Heart left ventricle (tissue), 13 donors: ENCODE measurements around the gene TIMD4.

Source experiments
- POLR2A ChIP-seq, 2 donors: fragments of 450-650 bp; IDR thresholded peaks; one replicate each; pipeline ENCODE4 v1.6.1; 2017; ENCODE audit warnings: antibody characterized with exemption in 2 of 2, mild to moderate bottlenecking in 2 of 2, moderate library complexity in 2 of 2
- TF ChIP-seq, protein P1 (sequence below), 12 donors: fragments of 200-600 bp; sonication (generic) in 4 of 12; IDR thresholded peaks; one replicate each; pipeline versions ENCODE4 v1.5.0 to v1.8.0; 2018 to 2022; ENCODE audit warnings: antibody characterized with exemption in 12 of 12, mild to moderate bottlenecking in 5 of 12
- donor health status: ischemic (EF 13 %, LVEDD 7.1; RV severe dilation, severe dysfunction).
- donor health status: DM: no; HTN: yes; CAD: no.
- donor health status: DM: no; HTN: no; CAD: no.
- donor health status: ischemic (EF 25% LVEDD 6.9; RV normal size, moderate dysfunction).
- donor health status: ischemic (EF 25% LVEDD 5.7; RV mildly dilated, moderate dysfunction).
- donor health status: ischemic (EF 35%, LVEDD 5.7; RV mildly dilated, moderate dysfunction).
- donor health status: nonischemic (EF 11% LVEDD 7.7; RV severe dilation, severe dysfunction).
- donor health status: DM: yes; HTN: yes; CAD: no.
- donor health status: PGD.
- donor health status: ischemic (EF 29% LVEDD 5.4; RV normal size, mild dysfunction).
- donor health status: nonischemic (EF 23%, LVEDD 6.1; RV moderate dilation, normal function).

DNA sequence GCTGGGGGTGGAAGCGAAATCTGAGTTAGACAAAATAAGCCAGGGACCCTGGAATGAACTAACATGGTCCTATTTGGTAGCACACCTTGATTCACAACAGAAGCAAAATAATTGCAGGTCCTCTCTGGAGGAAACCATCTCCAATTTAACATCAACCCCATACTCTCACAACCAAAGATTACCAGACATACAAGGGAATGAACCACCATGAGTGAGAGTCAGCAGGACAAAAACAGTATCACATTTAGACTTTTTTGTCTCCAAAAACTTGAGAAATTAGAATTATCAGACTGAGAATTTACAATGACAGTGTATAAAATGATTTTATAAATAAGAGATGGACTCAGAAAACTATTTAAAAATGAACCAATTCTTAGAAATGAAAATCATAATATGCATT, 91.8 kb downstream of the TIMD4 start:
- TF ChIP-seq, protein P1, sequence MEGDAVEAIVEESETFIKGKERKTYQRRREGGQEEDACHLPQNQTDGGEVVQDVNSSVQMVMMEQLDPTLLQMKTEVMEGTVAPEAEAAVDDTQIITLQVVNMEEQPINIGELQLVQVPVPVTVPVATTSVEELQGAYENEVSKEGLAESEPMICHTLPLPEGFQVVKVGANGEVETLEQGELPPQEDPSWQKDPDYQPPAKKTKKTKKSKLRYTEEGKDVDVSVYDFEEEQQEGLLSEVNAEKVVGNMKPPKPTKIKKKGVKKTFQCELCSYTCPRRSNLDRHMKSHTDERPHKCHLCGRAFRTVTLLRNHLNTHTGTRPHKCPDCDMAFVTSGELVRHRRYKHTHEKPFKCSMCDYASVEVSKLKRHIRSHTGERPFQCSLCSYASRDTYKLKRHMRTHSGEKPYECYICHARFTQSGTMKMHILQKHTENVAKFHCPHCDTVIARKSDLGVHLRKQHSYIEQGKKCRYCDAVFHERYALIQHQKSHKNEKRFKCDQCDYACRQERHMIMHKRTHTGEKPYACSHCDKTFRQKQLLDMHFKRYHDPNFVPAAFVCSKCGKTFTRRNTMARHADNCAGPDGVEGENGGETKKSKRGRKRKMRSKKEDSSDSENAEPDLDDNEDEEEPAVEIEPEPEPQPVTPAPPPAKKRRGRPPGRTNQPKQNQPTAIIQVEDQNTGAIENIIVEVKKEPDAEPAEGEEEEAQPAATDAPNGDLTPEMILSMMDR (IDR thresholded peaks at IDR 0.05), result no peak
- no peak for TF ChIP-seq POLR2A (IDR thresholded peaks at IDR 0.05)
